SK-N-SH (cell line): ENCODE measurements around the gene LYPD5. TPM values are rescaled to one million over a fixed set of nuclear protein-coding genes. Genes with fewer than 3 reads are reported as not detected.

Experiments
- CTCF ChIA-PET: fragments of 300-600, 350-600 bp; formaldehyde crosslinking; extraction: SDS; loops from one replicate; lab custom pipeline; 2021; lab: Yijun Ruan, JAX
- POLR2A ChIA-PET: fragments of 350-600 bp; sonication (Branson Sonifier 250); formaldehyde crosslinking; extraction: SDS; loops from one replicate; lab custom pipeline; 2020; ENCODE audit warnings: antibody characterized with exemption, inconsistent platforms; lab: Yijun Ruan, JAX
- DNase-seq: peaks from one replicate; pipeline ENCODE4 v3.0.0; 2012
- H2AFZ ChIP-seq: fragments of 200-600 bp; sonication (generic); 2 replicates; pipeline ENCODE4 v1.8.1; 2016; ENCODE audit warnings: antibody characterized with exemption, mild to moderate bottlenecking, low read depth
- H3F3A ChIP-seq: fragments of 200-600 bp; sonication (generic); replicated peaks from 2 replicates; pipeline ENCODE3; 2016; ENCODE audit warnings: antibody characterized with exemption, mild to moderate bottlenecking; ENCODE audit not compliant: insufficient read depth
- H3K27ac ChIP-seq, 2 experiments: fragments of 200-500 bp in 1 of 2; fragments of 200-600 bp in 1 of 2; sonication (Bioruptor generic) in 1 of 2; sonication (generic), shearing (Covaris generic) in 1 of 2; 2 replicates each; pipeline versions ENCODE4 v1.5.1 to v1.6.1; 2014 to 2016; ENCODE audit warnings: low read depth in 2 of 2, inconsistent platforms in 1 of 2, low read length in 1 of 2, mild to moderate bottlenecking in 1 of 2, mixed read lengths in 1 of 2
- H3K27me3 ChIP-seq: fragments of 200-600 bp; sonication (generic), shearing (Covaris generic); 2 replicates; pipeline ENCODE4 v1.6.1; 2016; ENCODE audit warnings: mixed run types; ENCODE audit not compliant: insufficient read depth
- H3K36me3 ChIP-seq, 2 experiments: fragments of 200-500 bp in 1 of 2; fragments of 200-600 bp in 1 of 2; sonication (Bioruptor generic) in 1 of 2; sonication (generic) in 1 of 2; replicated peaks in 1 of 2; 2 replicates each; pipeline versions ENCODE3 to v1.5.1; 2014 to 2016; ENCODE audit warnings: low read length in 1 of 2, mild to moderate bottlenecking in 1 of 2; ENCODE audit not compliant: insufficient read depth in 2 of 2, control insufficient read depth in 1 of 2
- H3K4me1 ChIP-seq, 2 experiments: fragments of 200-500 bp in 1 of 2; fragments of 200-600 bp in 1 of 2; sonication (Bioruptor generic) in 1 of 2; sonication (generic), shearing (Covaris generic) in 1 of 2; 2 replicates each; pipeline versions ENCODE4 v1.5.1 to v1.6.1; 2014 to 2016; ENCODE audit warnings: low read depth in 1 of 2, low read length in 1 of 2, mixed run types in 1 of 2; ENCODE audit not compliant: insufficient read depth in 2 of 2, control insufficient read depth in 1 of 2
- H3K4me2 ChIP-seq: fragments of 200-600 bp; sonication (generic), shearing (Covaris generic); 2 replicates; pipeline ENCODE4 v1.6.1; 2017; ENCODE audit warnings: mixed run types
- H3K4me3 ChIP-seq, 2 experiments: fragments of 200-500 bp in 1 of 2; fragments of 200-600 bp in 1 of 2; sonication (Bioruptor generic) in 1 of 2; sonication (generic), shearing (Covaris generic) in 1 of 2; 2 replicates each; pipeline versions ENCODE4 v1.5.1 to v1.8.1; 2014 to 2016; ENCODE audit warnings: low read depth in 2 of 2, inconsistent platforms in 1 of 2, low read length in 1 of 2, mild to moderate bottlenecking in 1 of 2, mixed read lengths in 1 of 2, moderate library complexity in 1 of 2
- H3K79me2 ChIP-seq: fragments of 200-600 bp; sonication (generic); 2 replicates; pipeline ENCODE4 v1.8.1; 2017; ENCODE audit warnings: mild to moderate bottlenecking; ENCODE audit not compliant: insufficient read depth
- H3K9ac ChIP-seq: fragments of 200-600 bp; sonication (generic); 2 replicates; pipeline ENCODE4 v1.6.1; 2017; ENCODE audit warnings: mixed run types
- H3K9me2 ChIP-seq: fragments of 200-600 bp; sonication (generic); 2 replicates; pipeline ENCODE4 v1.6.1; 2017; ENCODE audit warnings: mixed run types
- H3K9me3 ChIP-seq: fragments of 200-600 bp; sonication (generic); 2 replicates; pipeline ENCODE4 v1.6.1; 2017; ENCODE audit warnings: mixed run types, mild to moderate bottlenecking, moderate library complexity
- H4K20me1 ChIP-seq: fragments of 200-600 bp; sonication (generic); 2 replicates; pipeline ENCODE4 v1.6.1; 2017; ENCODE audit warnings: mild to moderate bottlenecking, mixed run types; ENCODE audit not compliant: insufficient read depth
- ELF1 ChIP-seq: IDR thresholded peaks from 2 replicates; pipeline ENCODE4 v1.4.0; 2012
- FOSL2 ChIP-seq: IDR thresholded peaks from 2 replicates; pipeline ENCODE4 v1.4.0; 2012; ENCODE audit warnings: low read depth, mild to moderate bottlenecking, moderate library complexity, borderline replicate concordance
- GABPA ChIP-seq: IDR thresholded peaks from 2 replicates; pipeline ENCODE4 v1.4.0; 2012; ENCODE audit warnings: low read depth, mild to moderate bottlenecking
- GATA2 ChIP-seq: sonication (generic); formaldehyde crosslinking; IDR thresholded peaks from 2 replicates; pipeline ENCODE4 v1.5.0; 2020; ENCODE audit warnings: mild to moderate bottlenecking, missing genetic modification reagents
- JUND ChIP-seq: IDR thresholded peaks from 2 replicates; pipeline ENCODE4 v1.4.0; 2012
- MEF2A ChIP-seq: IDR thresholded peaks from 2 replicates; pipeline ENCODE4 v1.4.0; 2012; ENCODE audit warnings: low read depth, borderline replicate concordance
- NFIC ChIP-seq: IDR thresholded peaks from 2 replicates; pipeline ENCODE4 v1.4.0; 2012; ENCODE audit warnings: borderline replicate concordance
- NRF1 ChIP-seq: IDR thresholded peaks from 2 replicates; pipeline ENCODE4 v1.6.1; 2012; ENCODE audit warnings: low read depth, mild to moderate bottlenecking, low read length
- POLR2AphosphoS5 ChIP-seq: IDR thresholded peaks from 2 replicates; pipeline ENCODE4 v1.6.1; 2012; ENCODE audit warnings: low read depth, low read length
- RAD21 ChIP-seq: IDR thresholded peaks from 2 replicates; pipeline ENCODE4 v1.6.1; 2012; ENCODE audit warnings: mild to moderate bottlenecking, low read length
- RXRA ChIP-seq: IDR thresholded peaks from 2 replicates; pipeline ENCODE4 v1.4.0; 2012; ENCODE audit warnings: low read depth, mild to moderate bottlenecking, borderline replicate concordance
- SMC3 ChIP-seq: IDR thresholded peaks from 2 replicates; pipeline ENCODE4 v1.6.1; 2012; ENCODE audit warnings: low read depth, low read length, improper control_type of control experiment
- TCF12 ChIP-seq: IDR thresholded peaks from 2 replicates; pipeline ENCODE4 v1.4.0; 2012
- TEAD4 ChIP-seq: IDR thresholded peaks from 2 replicates; pipeline ENCODE4 v1.4.0; 2012; ENCODE audit warnings: mild to moderate bottlenecking, borderline replicate concordance; ENCODE audit not compliant: insufficient read depth
- YY1 ChIP-seq: IDR thresholded peaks from 2 replicates; pipeline ENCODE4 v1.4.0; 2012; ENCODE audit warnings: low read depth, mild to moderate bottlenecking
- WGBS: methylation state at CpG from one replicate; pipeline ENCODE4 v1.1.6; 2017; ENCODE audit warnings: low lambda C conversion rate; 5-methylcytosine and 5-hydroxymethylcytosine counted together
- polyA plus RNA-seq, 3 experiments: library from polyadenylated mRNA; depleted of rRNA; stranded (reverse); fragments of >200 nt; gene quantifications; 2 replicates each; pipeline ENCODE4 v1.2.3, GENCODE V29; 2012
- TF ChIP-seq, protein P1 (sequence below): IDR thresholded peaks from 2 replicates; pipeline ENCODE4 v1.4.0; 2012; ENCODE audit warnings: low read depth
- TF ChIP-seq, protein P2 (sequence below): fragments of 150-350 bp; IDR thresholded peaks from 2 replicates; pipeline ENCODE4 v1.6.1; 2017; ENCODE audit warnings: antibody characterized with exemption, low read length, low read depth, borderline replicate concordance
- TF ChIP-seq, protein P3 (sequence below): IDR thresholded peaks from 2 replicates; pipeline ENCODE4 v1.4.0; 2012; ENCODE audit warnings: low read depth, borderline replicate concordance
- TF ChIP-seq, protein P4 (sequence below): IDR thresholded peaks from 2 replicates; pipeline ENCODE4 v1.4.0; 2012; ENCODE audit warnings: low read depth, borderline replicate concordance
- TF ChIP-seq, protein P5 (sequence below): IDR thresholded peaks from 2 replicates; pipeline ENCODE4; 2012

Gene LYPD5
- polyA plus RNA-seq, 1 of the 3 experiments (the other 2 are of a cell fraction), result 0.13 TPM

DNA sequence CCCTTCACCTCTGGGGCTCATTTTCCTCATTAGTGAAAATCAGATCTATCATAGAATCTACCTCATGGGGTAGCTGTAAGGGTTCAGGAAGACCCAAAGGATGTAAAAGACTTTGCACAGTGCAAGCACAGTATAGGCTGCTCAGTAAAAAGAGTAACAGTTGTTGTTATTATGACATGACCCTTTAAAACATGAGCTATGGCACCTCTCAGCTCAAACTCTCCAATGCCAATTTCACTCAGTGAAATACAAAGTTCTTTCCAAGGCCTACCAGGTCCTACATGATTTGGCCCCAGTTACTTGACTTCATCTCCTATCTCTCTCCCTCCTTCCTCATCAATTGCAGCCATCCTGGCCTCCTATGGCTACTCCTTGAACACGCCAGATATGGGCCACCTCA lies 52.3 kb downstream of the LYPD5 start:
- Histone ChIP-seq H3K79me2 (peaks cover 54% of the 10 kb centered on the region), H3K27me3 (no peaks in the 10 kb centered on the region), H3K4me2 (no peak overlapping the region), H4K20me1 (peaks cover 13% of the 10 kb centered on the region), H3K4me3 (no peak overlapping the region), H3F3A (peaks cover 38% of the 10 kb centered on the region), H3K4me1 (peaks cover 7 to 17% of the 10 kb centered on the region in 2 experiments; a peak in 2 of 4 replicates), H3K36me3 (peaks cover 54 to 56% of the 10 kb centered on the region in 2 experiments), H3K9me3 (no peaks in the 10 kb centered on the region), H3K9ac (no peak overlapping the region), H3K9me2 (no peaks in the 10 kb centered on the region), H2AFZ (no peak overlapping the region), H3K27ac (no peak overlapping the region)
- 95% methylated on average over 1 of the region's 1 CpG for WGBS
- TF ChIP-seq, protein P1, sequence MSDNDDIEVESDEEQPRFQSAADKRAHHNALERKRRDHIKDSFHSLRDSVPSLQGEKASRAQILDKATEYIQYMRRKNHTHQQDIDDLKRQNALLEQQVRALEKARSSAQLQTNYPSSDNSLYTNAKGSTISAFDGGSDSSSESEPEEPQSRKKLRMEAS, result no peak
- TF ChIP-seq POLR2AphosphoS5 (no peak), ELF1 (no peak), NFIC (no peak), JUND (no peak), RAD21 (no peak)
- TF ChIP-seq, protein P2, sequence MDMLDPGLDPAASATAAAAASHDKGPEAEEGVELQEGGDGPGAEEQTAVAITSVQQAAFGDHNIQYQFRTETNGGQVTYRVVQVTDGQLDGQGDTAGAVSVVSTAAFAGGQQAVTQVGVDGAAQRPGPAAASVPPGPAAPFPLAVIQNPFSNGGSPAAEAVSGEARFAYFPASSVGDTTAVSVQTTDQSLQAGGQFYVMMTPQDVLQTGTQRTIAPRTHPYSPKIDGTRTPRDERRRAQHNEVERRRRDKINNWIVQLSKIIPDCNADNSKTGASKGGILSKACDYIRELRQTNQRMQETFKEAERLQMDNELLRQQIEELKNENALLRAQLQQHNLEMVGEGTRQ, result no peak
- TF ChIP-seq, protein P3, sequence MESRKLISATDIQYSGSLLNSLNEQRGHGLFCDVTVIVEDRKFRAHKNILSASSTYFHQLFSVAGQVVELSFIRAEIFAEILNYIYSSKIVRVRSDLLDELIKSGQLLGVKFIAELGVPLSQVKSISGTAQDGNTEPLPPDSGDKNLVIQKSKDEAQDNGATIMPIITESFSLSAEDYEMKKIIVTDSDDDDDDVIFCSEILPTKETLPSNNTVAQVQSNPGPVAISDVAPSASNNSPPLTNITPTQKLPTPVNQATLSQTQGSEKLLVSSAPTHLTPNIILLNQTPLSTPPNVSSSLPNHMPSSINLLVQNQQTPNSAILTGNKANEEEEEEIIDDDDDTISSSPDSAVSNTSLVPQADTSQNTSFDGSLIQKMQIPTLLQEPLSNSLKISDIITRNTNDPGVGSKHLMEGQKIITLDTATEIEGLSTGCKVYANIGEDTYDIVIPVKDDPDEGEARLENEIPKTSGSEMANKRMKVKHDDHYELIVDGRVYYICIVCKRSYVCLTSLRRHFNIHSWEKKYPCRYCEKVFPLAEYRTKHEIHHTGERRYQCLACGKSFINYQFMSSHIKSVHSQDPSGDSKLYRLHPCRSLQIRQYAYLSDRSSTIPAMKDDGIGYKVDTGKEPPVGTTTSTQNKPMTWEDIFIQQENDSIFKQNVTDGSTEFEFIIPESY, result no peak
- no peak for DNase-seq
- POLR2A ChIA-PET, result no interaction called here
- CTCF ChIA-PET, result interaction anchor here (0.9 to 1.5 kb wide), 3 partner anchors 11 to 60 kb away, joined by 3 to 4 read pairs (median 3); no protein-coding TSS in a partner anchor

DNA sequence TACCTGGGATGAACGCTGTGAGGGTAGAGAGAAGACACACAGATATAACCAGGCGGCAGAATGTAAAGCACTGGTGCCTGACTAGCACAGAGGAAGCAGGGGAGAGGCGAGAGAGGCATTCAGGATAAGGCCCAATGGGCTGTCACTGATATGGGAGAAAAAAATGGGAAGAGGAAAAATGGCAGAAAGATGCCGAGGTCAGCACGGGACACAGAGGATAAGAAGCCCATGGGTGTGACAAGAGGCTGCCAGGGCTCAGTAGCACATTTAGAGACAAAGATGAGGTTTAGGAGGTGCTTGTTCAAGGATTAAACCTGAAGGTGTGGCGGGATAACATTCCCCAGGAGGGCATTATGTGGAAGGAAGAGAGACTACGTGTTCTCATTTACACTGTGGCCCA lies 53.1 kb downstream of the LYPD5 start:
- Histone ChIP-seq H3K27me3 (no peaks in the 10 kb centered on the region), H3K9me3 (no peaks in the 10 kb centered on the region), H3K27ac (no peak overlapping the region), H2AFZ (no peak overlapping the region), H3K36me3 (peaks cover 60 to 63% of the 10 kb centered on the region in 2 experiments), H3K79me2 (peaks cover 54% of the 10 kb centered on the region), H3K9ac (no peak overlapping the region), H3F3A (peaks cover 32% of the 10 kb centered on the region), H4K20me1 (peaks cover 13% of the 10 kb centered on the region), H3K4me1 (peaks cover 7 to 17% of the 10 kb centered on the region in 2 experiments; a peak in 2 of 4 replicates), H3K4me3 (no peak overlapping the region), H3K4me2 (no peak overlapping the region), H3K9me2 (no peaks in the 10 kb centered on the region)
- 92% methylated on average over 7 of the region's 7 CpGs for whole genome bisulfite sequencing
- POLR2A ChIA-PET, result no interaction called here
- DNase-seq, result no peak
- TF ChIP-seq NRF1, result no peak
- no peak for TF ChIP-seq GATA2 (CRISPR knock-in tag)
- no peak for TF ChIP-seq FOSL2
- TF ChIP-seq, protein P4, sequence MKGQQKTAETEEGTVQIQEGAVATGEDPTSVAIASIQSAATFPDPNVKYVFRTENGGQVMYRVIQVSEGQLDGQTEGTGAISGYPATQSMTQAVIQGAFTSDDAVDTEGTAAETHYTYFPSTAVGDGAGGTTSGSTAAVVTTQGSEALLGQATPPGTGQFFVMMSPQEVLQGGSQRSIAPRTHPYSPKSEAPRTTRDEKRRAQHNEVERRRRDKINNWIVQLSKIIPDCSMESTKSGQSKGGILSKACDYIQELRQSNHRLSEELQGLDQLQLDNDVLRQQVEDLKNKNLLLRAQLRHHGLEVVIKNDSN, result no peak
- TF ChIP-seq SMC3, result no peak
- no peak for TF ChIP-seq MEF2A
- no peak for TF ChIP-seq GABPA
- no peak for TF ChIP-seq TCF12
- TF ChIP-seq TEAD4, result no peak
- no peak for TF ChIP-seq JUND
- no peak for TF ChIP-seq YY1
- TF ChIP-seq RXRA, result no peak
- TF ChIP-seq, protein P5, sequence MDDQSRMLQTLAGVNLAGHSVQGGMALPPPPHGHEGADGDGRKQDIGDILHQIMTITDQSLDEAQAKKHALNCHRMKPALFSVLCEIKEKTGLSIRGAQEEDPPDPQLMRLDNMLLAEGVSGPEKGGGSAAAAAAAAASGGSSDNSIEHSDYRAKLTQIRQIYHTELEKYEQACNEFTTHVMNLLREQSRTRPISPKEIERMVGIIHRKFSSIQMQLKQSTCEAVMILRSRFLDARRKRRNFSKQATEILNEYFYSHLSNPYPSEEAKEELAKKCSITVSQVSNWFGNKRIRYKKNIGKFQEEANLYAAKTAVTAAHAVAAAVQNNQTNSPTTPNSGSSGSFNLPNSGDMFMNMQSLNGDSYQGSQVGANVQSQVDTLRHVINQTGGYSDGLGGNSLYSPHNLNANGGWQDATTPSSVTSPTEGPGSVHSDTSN, result no peak
- no peak for TF ChIP-seq ELF1
- CTCF ChIA-PET, result interaction anchor here (0.9 to 1.5 kb wide), 3 partner anchors 12 to 60 kb away, joined by 3 to 4 read pairs (median 3); no protein-coding TSS in a partner anchor
